ENCODE data around the gene CPN1.
"Not testable (repeated sequence)": the region's sequence is repeated elsewhere in the genome, so short reads cannot be mapped to it uniquely, and the experiment has no call there.

Gene CPN1

DNA sequence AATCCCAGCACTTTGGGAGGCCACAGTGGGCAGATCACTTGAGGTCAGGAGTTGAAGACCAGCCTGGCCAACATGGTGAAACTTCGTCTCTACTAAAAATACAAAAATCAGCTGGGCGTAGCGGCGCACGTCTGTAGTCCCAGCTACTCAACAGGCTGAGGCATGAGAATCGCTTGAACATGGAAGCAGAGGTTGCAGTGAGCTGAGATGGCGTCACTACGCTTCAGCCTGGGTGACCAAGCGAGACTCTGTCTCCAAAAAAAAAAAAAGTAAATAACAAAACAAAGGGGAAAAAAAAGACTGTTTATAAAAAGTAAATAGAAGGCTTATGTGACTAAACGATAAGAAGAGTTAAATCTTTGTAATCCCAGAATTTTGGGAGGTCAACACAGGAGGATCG, 56.9 kb downstream of the CPN1 start:
- no peak for DNase-seq

DNA sequence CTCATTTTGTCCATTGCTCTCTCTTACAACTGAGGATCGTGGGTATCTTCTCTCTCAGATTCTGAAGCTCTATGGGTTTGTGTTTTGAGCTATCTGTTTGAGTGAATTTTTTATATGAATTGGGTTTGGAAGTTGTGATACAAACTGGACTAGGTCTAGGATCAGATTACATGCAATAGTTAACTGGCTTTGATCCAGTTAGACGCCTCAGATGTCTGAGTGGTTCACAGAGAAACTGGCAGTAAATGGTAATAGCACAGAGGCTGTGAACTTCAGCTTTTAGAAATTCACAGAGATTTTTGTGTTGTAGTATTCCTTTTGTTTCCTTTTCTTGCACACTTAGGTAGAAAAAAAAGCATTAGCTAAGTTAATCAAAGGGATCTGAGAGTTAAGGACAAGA, 59.3 kb downstream of the CPN1 start:
- DNase-seq = no peak

DNA sequence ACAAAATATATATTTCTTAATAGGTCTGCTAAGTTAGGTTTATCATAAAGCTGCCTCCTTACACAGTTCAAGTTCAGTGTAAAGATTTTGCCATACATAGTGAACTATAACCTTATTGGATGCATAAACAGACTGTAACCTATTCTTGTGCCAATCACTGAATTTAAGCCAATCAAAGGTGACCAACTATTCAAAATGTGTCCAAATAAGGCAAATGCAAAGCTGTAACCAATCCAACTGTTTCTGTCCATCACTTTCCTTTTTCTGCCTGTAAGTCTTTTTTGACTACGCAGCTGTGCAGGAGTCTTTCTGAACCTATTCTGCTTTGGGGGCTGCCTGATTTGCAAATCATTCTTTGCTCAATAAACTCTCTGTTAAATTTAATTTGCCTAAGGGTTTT, 60.3 kb downstream of the CPN1 start:
- DNase-seq = no peak

DNA sequence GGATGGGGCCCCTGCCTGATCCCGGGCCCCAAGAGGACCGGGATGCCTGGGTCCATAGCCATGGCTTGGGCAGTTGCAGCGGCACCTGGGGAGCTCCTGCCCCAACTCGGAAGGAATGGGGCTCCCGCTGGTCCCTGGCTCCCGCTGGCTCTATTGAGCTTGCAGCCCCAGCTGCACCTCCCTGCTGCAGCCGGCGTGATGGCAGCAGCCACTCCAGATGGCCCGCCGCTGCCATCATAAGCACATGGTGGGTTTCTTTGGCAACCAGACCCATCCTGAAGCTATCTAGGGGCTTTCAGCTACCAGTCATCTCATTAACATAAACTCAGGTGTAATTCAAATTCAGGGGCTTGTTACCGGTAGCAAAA, 60.8 kb downstream of the CPN1 start:
- no peak for DNase-seq

DNA sequence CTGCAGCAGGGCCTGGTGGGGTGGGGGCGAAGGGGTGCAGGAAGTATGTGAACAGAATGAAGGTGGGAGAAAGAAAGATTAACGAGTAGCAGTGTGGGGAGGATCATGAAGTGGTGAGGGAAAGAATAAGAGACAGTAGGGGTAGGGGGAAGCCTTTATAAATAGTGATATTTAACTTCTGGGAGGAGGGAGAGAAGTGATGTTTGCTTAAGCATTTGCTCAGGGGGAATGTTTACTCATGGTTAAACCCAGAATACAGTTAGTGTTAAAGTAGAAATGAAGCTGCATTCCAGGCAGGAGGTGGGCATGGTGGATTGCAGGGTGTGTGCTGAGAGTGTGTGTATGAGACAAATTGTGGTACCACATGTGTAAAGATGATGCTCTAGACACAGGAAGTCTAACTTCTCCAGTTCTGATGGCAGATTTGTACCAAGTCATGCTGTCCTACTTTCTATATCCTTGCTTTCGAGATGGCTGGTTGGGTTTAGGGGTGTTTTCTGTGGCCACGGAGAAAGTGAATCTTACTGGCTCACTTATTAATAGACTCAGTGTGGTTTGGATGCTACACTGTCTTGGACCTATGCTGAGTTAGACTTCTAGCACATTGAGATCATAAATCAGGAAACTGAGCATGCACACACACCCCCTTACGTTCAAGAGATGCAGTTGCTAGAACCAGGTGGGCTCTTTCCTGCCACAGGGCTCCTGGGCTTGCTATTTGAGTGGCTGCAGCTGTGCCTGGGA, 61.4 kb downstream of the CPN1 start:
- DNase-seq = no peak

DNA sequence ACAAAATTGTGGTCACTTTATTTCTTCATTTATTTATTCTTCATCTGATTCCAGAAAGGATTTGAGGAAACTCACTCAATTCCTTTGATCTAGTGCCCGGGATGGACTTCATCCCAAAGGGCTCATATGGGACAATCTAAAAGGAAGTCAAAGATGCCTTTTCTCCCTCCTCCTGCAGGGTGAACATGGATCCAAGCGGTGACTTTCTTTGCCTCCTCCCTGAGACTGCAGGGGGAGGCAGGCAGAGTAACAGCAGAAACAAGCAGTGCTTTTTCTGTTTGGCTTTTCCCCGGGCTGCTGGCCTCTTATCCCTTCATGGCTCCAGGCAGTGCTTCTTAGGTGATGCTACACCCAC, 61.9 kb downstream of the CPN1 start:
- no peak for DNase-seq

DNA sequence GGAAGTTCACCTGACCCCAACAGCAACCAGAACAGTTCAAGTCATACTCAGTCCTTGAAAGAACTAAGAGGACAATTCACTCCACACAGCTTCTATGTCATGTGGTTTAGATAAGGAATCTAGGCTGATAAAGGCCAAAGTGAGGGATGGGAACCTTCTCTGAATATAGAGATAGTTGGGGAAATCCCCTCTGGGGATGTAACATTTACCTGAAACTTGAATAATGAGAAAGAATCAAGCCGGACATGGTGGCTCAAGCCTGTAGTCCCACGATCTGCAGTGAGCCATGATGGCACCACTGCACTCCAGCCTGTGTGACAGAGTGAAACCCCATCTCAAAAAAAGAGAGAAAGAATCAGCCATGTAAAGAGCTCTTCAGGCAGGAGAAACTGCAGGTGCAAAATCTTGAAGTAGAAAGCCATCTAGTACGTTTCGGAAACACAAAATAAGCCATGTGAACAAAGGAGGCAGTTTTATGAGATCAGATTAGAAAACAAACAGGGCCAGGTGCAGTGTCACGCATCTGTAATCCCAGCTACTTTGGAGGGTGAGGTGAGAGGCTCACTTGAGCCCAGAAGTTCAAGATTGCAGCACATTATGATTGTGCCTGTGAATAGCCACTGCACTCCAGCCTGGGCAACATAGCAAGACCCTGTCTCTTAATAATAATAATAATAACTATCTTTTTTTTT, 67.5 kb downstream of the CPN1 start:
- no peak for DNase-seq

DNA sequence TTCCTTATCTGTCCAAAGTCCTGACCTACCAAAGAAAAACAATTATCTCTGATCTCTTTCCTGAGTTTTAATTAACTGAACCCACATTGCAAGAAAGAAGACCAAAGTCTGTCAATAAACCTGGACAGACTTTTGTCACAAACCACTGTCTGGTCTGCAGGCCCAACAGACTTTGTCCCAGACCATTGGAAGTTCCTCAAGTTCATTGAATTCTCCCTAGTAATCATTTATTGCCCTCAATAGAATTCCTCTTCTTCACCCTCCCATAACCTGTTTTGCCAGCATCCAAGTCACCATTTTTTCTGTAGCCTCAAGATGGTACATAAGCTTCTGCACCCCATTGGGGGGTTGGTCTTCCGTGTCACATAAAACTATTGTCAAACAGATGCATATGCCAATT, 68.0 kb downstream of the CPN1 start:
- no peak for DNase-seq

DNA sequence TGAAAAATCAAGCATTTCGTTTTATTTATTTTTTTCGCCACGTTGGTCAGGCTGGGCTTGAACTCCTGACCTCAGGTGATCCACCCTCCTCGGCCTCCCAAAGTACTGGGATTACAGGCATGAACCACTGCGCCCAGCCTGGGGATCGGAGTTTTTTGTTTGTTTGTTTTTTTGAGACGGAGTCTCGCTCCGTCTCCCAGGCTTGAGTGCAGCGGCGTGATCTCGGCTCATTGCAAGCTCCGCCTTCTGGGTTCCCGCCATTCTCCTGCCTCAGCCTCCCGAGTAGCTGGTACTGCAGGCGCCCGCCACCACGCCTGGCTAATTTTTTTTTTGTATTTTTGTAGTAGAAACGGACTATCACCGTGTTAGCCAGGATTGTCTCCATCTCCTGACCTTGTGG, 69.8 kb downstream of the CPN1 start:
- DNase-seq = not testable (repeated sequence)

DNA sequence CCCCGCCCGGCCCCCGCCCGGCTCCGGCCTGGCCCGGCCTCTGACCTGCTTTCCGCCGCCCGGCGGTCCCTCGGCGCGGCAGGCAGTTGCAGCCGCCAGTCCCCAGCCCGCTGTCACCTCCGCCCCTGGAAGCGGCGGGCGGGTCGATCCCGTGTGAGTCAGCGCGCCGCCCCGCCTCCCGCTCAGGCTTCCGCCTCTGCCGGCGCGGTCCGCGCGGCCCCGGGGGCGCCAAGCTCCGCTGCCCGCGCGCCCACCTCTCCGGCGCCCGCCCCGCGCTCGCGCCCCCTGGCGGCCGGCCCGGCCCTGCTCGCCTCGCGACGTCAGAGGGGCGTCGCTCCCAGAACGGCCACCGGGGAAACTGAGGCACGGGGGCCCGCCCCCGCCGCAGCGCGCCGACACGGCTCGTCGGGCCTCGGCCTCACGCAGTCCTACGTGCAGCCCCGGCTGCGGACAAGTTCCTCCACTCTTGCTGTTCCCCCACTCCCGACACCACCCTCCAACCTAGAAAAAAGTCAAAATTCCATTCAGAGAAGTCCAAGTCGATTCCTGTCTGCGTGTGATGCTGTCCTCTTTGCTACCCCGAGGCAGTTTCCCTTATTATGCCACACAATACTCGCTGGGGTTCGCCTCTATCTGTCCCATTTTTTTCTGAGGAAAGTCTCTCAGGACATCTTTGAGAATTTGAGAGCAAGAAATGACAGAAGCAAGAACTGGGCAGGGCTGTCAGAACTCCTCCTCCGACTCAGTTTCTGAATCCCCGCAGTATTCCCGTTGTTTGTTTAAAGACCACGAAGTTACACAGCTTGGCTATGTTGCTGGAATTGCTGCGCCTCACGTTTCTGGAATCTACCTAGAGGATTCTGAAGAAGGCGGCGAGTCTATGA, 71.6 kb downstream of the CPN1 start, which contains the start of gene DNMBP:
TSS of gene DNMBP (minus strand) at position 155 of the 884 bp plus-strand sequence. CDS start 37,823 bp downstream, outside the sequence.
- DNase-seq = peak in 48 of 51 donors; percentile 9 to 82 (median 56)

DNA sequence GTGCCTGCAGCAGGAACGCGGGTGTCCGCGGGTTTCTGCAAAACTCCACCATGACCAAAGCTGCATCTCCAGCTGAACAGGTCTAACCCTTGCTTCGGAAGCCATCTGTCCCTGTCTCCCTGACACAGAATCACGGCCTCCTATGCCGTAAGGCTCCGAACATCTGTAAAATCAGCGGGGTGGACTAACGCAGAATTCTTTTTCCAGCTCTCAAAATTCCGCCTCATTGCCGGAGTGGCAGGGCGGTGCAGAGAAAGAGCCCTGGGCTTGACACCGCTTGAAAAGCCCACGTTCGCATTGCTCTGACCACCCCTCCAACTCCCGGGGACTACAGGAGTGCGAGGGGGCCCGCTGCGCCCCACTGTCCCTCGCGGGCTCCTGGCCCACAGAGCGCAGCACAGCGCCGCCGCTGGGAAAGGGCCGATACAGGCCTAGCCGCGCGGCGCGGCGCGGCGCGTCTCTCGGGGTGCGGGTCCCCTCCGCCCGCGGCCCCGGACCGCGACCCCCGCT, 72.3 kb downstream of the CPN1 start:
- peak in 38 of 51 donors; percentile 10 to 82 (median 60) for DNase-seq

DNA sequence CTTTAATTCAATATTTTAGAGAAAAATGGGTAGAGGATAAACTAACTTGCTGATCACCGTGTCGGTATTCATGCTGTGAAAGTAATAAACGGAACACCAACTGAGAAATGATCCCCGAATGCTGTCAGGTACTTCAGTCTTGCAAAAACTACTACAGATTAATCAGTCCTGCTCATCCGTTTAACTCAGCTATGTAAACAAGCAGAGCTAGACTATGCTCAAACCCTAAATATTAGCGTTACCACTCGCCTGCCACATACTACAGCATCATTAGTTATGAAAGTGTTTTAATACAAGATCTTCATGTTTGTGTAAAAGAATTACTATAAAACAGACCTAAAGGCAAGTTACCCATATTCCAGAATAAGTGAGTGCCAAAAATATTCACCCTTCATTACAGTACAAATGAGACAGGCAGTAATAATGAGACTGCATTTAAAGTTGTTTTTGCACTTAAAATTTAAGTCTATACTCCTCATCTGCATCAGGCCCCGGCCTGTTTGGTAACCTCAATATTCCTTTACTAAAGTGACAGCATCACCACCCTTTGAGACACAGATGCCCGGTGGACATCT, 72.9 kb downstream of the CPN1 start:
- peak in 2 of 51 donors; percentile 12 to 52 for DNase-seq

DNA sequence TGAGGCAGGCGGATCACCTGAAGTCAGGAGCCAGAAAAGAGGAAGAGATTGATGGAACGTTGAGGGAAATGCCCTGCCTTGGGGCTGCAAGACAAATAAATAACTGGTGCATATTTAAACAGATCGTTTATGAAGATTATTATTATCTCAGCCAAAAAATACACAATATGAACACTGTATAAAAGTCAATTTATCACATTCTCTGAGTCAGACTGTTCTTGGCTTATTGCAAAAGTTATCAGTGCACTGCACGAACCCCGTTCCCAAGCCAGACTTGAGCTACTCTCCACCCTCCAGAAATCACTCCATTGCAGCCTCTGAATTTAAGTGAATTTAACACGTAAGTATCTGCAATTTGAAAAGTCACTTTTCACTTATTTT, 73.5 kb downstream of the CPN1 start:
- DNase-seq = no peak

DNA sequence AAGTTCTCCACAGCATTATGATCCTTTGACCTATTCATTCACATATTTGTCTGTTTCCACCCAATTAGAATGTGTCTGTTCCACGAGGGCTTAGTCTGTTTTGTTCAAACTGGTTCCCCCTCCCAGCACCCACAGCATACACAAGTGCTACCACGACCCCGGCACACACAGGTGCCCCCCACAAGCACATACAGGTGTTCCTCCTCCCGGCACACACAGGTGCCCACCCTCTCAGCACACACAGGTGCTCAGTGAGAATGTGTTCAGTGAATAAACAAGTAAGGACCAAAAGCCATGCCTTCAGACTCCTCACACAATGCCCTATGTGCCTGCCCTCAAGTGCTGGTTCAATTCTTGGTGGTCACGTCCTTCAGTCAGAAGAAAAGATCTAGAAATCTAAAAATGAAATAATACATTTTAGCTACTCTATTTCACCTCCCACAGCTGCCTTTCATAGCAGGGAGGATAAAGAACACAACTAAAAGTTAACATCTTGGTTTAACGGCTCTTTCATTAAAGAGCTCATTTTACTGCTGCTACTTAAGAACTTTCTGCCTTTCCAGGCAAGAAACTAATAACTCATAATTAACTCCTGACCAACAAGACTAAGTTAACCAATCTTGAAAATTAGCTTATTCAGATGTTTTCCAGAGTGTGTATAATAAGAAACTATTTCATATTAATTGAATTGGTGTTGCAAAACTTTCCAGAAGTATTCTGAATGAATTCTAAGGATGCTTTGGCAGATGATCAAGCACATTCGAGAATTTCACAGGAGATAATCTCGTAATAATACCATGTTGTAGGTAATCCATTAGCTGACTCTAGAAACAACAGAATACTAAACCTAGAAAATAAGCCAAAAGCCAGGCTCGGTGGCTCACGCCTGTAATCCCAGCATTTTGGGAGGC, 74.2 kb downstream of the CPN1 start:
- no peak for DNase-seq

DNA sequence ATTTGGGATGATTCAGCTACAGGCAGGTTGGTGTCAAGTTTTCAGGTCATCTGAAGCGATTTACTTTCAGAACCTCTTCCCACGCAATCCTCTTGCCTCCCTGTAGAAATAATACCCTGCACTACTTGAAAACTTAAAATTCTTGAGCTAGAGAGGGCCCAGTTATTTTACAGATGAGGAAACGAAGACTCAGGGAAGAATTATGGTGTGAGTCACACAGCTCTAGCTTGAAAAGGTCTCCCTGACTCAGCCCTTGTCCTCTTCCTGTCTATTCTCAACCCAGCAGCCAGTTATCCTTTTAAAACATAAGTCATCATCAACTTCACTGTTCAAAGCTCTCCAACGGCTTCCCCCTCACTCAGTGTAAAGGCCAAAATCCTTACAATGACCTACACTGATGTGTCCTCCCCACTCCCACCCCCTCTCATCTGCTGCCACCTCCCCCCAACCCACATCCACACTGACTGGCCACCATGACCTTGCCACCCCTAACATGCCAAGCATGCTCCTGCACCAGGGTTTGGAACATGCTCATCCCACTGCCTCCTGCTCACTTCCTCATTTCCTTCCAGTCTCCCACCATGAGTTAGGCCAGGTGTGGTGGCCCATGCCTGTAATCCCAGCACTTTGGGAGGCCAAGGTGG, 75.3 kb downstream of the CPN1 start:
- peak in 1 of 51 donors; percentile 29 for DNase-seq

DNA sequence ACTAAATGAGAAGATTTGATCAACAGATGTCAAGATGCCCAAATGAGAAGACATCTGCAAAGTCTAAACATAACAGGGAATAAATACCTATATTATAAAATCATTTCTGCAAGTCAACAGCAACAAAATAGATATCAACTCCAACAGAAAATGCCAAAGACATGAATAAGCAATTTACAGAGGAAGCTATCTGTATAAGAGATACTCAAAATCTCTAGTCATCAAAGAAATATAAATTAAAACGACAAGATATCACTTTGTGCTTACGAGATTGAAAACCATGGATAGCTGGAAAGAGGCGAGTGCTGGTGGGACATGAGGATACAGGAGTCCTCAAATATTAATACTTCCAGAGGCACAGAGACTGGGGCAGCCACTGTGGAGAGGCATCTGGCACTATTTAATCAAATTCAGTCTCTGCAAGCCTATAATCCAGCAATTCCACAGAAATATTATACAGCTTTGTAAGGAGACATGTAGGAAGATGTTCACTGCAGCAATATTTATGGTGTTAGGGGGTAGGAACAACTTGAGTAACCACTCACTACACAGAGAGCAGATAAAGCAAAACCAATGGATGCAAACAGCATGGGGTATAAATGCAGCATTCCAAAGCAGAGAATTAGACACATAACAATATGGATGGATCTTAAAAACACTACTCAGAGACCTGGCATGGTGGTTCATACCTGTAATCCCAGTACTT, 76.7 kb downstream of the CPN1 start:
- no peak for DNase-seq

DNA sequence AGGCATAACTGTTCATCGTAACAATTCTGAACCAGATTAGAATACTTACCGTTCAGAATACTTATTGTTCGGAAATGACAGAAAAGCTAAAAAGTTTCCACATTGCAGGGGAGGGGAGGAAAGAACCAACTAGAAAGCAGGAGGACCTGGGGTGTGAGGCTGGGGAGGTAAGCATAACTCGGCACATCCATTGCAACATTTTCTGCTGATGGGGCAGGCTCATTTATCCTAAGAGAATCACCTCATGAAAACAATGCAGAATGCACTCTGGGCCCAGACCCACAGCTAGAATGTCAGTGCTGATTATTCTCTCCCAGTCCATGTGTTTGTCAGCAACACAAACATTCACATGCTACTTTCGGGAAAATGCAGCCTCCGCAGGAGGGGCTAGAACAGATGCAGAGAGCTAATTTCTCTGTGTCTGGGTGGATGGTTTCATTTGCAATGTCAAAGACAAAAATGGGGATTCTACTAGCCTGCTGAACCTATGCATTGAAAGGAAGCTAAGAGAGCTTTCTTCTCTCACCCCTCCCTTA, 81.5 kb downstream of the CPN1 start:
- DNase-seq = no peak

DNA sequence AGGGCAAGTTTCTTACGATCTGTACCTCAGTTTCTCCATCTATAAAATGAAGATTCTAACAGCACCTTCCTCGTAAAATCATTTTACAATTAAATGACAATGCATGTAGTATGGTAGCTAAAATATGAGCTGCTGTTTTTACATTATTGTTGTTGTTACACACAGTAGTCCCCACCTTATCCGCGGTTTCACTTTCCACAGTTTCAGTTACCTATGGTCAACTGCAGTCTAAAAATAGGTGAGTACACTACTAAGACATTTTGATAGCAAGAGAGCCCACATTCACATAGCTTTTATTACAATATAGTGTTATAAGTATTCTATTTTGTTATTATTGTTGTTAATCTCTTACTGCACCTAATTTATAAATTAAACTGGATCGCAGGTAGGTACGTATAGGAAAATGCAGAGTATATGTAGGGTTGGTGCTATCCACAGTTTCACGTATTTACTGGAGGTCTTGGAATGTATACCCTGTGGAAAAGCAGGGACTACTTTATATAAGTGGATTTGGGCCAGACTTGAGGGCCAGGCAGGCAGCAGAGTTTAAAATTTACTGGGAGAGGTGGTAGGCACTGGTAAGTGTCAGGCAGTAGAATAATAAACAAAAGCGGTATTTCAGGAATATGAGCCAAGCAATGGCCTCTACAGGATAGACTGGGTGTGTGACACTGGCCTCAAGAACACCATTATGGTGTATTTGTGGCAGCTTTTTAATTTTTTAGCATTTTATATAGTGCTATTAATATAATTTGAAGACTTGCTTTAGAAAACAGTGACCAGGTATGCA, 82.2 kb downstream of the CPN1 start:
- no peak for DNase-seq
